K562 (cell line): ENCODE data around the gene USP17L25. TPM values are rescaled to one million over a fixed set of nuclear protein-coding genes. Genes with fewer than 3 reads are reported as not detected.
"Not testable (repeated sequence)": the region's sequence is repeated elsewhere in the genome, so short reads cannot be mapped to it uniquely, and the experiment has no call there.

Experiments
- ATAC-seq: fragments of 200-7000 bp; cut with Tn5 transposase; 3 replicates; pipeline ENCODE4 v1.9.1; 2020; ENCODE audit warnings: moderate library complexity
- BruUV-seq: library from RNA; stranded (reverse); fragments of 400-500 nt; replicated peaks from 2 replicates; lab custom pipeline; 2021; lab: Mats Ljungman, UMichigan
- CTCF ChIA-PET: fragments of 300-600 bp; formaldehyde crosslinking; extraction: SDS; loops from one replicate; lab custom pipeline; 2021; ENCODE audit warnings: low intra/inter-chr PET ratio; lab: Yijun Ruan, JAX
- POLR2A ChIA-PET: fragments of 300-600, 350-650 bp; sonication (Branson Sonifier 250); formaldehyde crosslinking; extraction: SDS; loops from one replicate; lab custom pipeline; 2021; ENCODE audit warnings: antibody characterized with exemption, inconsistent platforms; lab: Yijun Ruan, JAX
- DNase-seq, 4 experiments: peaks; one replicate each; pipeline versions ENCODE4 v3.0.0 to v3.0.0-alpha.2; 2011 to 2018; ENCODE audit warnings: low spot score in 3 of 4, mixed read lengths in 3 of 4; ENCODE audit errors: extremely low read depth in 1 of 4
- FAIRE-seq: peaks from 2 replicates; lab custom pipeline; 2011; peaks lifted over from hg19 to GRCh38; lab: Jason Lieb, UNC
- H2AFZ ChIP-seq: 2 replicates; pipeline ENCODE4 v1.6.0; 2011; ENCODE audit warnings: low read depth, low read length, control low read depth, inconsistent platforms
- H3K27ac ChIP-seq: fragments of 200-600 bp; 3 replicates; pipeline ENCODE4 v1.8.0; 2011; ENCODE audit warnings: low read depth, mild to moderate bottlenecking, control low read depth, inconsistent platforms, low read length, moderate library complexity, mixed read lengths; ENCODE audit errors: extremely low read depth
- H3K27me3 ChIP-seq, 2 experiments: fragments of 300-600 bp in 1 of 2; 2 replicates in 1 of 2; 3 replicates in 1 of 2; pipeline versions ENCODE4 v1.6.0 to v1.8.0; 2011; ENCODE audit warnings: inconsistent platforms in 2 of 2, low read length in 2 of 2, mild to moderate bottlenecking in 1 of 2, mixed read lengths in 1 of 2, moderate library complexity in 1 of 2; ENCODE audit not compliant: control insufficient read depth in 2 of 2, insufficient read depth in 2 of 2
- H3K36me3 ChIP-seq: fragments of 300-600 bp; 3 replicates; pipeline ENCODE4 v1.8.0; 2011; ENCODE audit warnings: mild to moderate bottlenecking, low read length, inconsistent platforms; ENCODE audit not compliant: control insufficient read depth, insufficient read depth
- H3K4me1 ChIP-seq, 2 experiments: fragments of 200-600 bp in 1 of 2; replicated peaks in 1 of 2; 2 replicates in 1 of 2; 3 replicates in 1 of 2; pipeline versions ENCODE4 v1.5.1 to v1.8.0; 2011; ENCODE audit warnings: inconsistent platforms in 2 of 2, low read length in 2 of 2, mild to moderate bottlenecking in 1 of 2, mixed read lengths in 1 of 2, moderate library complexity in 1 of 2; ENCODE audit not compliant: control insufficient read depth in 2 of 2, insufficient read depth in 2 of 2
- H3K4me2 ChIP-seq: 2 replicates; pipeline ENCODE4 v1.6.1; 2011; ENCODE audit warnings: low read length, control low read depth, inconsistent platforms, mixed read lengths; ENCODE audit not compliant: insufficient read depth
- H3K4me3 ChIP-seq: fragments of 200-600 bp; sonication (generic), shearing (Covaris generic); 2 replicates; pipeline ENCODE4 v1.5.1; 2016; ENCODE audit warnings: control low read depth, inconsistent platforms
- H3K79me2 ChIP-seq: fragments of 200-600 bp; 3 replicates; pipeline ENCODE4 v1.8.0; 2011; ENCODE audit warnings: low read length, inconsistent platforms; ENCODE audit not compliant: control insufficient read depth, insufficient read depth
- H3K9ac ChIP-seq, 2 experiments: 2 replicates each; pipeline versions ENCODE4 v1.6.0 to v1.6.1; 2011; ENCODE audit warnings: low read depth in 2 of 2, low read length in 2 of 2, control low read depth in 1 of 2, inconsistent platforms in 1 of 2, mild to moderate bottlenecking in 1 of 2, mixed read lengths in 1 of 2; ENCODE audit not compliant: insufficient read depth in 1 of 2
- H3K9me1 ChIP-seq: one replicate; pipeline ENCODE4 v1.6.0; 2011; ENCODE audit warnings: inconsistent platforms, mild to moderate bottlenecking, low read length, moderate library complexity; ENCODE audit not compliant: control insufficient read depth, insufficient read depth
- H3K9me3 ChIP-seq: replicated peaks from 2 replicates; pipeline ENCODE4 v1.5.1; 2011; ENCODE audit warnings: low read depth, low read length, inconsistent platforms; ENCODE audit not compliant: control insufficient read depth, insufficient read depth
- H4K20me1 ChIP-seq: replicated peaks from 2 replicates; pipeline ENCODE4 v1.6.1; 2011; ENCODE audit warnings: low read length, inconsistent platforms, mixed read lengths; ENCODE audit not compliant: control insufficient read depth, insufficient read depth
- WGBS: fragments of 100-300 bp; shearing (Covaris generic); methylation state at CpG from one replicate; pipeline ENCODE4 v1.1.6; 2016; ENCODE audit warnings: low coverage, mixed read lengths; ENCODE audit not compliant: insufficient coverage; ENCODE audit errors: missing lambda C conversion rate; 5-methylcytosine and 5-hydroxymethylcytosine counted together
- in situ Hi-C: fragments of 300-500 bp; cut with MboI; formaldehyde crosslinking; loops from 4 replicates; pipeline ENCODE4 v1.15.0; 2018; ENCODE audit warnings: inconsistent platforms, mixed read lengths
- intact Hi-C: fragments of 100-400 bp; cut with micrococcal nuclease; formaldehyde crosslinking; loops from 2 replicates; pipeline ENCODE4 v1.14.2; 2022
- polyA plus RNA-seq, 8 experiments: library from polyadenylated mRNA; depleted of rRNA in 4 of 8; stranded (reverse) in 5 of 8; unstranded in 3 of 8; fragments of >200 nt; fragmentation: Nextera tagmentation in 2 of 8; fragmentation: Illumina TruSeq in 1 of 8; extraction: Ambion mirVana in 2 of 8; extraction: Trizol in 1 of 8; gene quantifications; 2 replicates each; pipeline versions ENCODE4 v1.2.1 to v1.2.3, GENCODE V29; 2011 to 2014; ENCODE audit warnings: inconsistent platforms in 1 of 8, missing spikeins in 1 of 8
- total RNA-seq, 7 experiments: library from RNA; depleted of rRNA in 6 of 7; stranded (reverse); fragments of >200 nt in 6 of 7; fragmentation: Illumina TruSeq in 2 of 7; extraction: Trizol in 2 of 7; gene quantifications; 2 replicates each; pipeline versions ENCODE4 v1.2.1 to v1.2.3, GENCODE V29; 2011 to 2021; ENCODE audit warnings: low replicate concordance in 1 of 7

USP17L25 gene
- total and polyA plus RNA-seq, 9 of the 15 experiments (the other 6 are each of a cell fraction or from before 2014, with no cell fraction given): not detected

DNA sequence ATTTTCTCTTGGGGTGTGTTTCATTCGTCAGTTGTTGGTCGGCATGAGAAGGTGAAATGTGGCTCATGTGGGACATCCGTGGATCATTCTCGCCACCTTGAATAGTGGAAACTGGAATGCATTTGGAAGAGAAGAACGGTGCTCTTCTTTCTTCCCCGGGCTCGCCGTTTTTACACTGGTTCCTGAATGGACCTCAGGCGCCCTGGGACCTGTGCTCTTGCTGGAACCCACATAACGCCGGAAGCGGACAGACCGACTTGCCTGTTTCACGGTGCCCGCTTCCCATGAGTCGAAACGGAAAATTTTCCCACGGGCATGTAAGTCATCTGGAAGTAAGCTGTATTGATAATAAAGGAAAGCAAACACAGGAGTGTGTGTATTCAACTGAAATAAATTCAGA lies 21.2 kb downstream of the USP17L25 start:
- in situ Hi-C loops, H3K36me3 ChIP-seq, H3K9ac ChIP-seq, H3K27me3 ChIP-seq, POLR2A ChIA-PET, H3K4me2 ChIP-seq, H2AFZ ChIP-seq, H3K4me1 ChIP-seq, CTCF ChIA-PET, H3K79me2 ChIP-seq, DNase-seq, H3K27ac ChIP-seq, H3K9me1 ChIP-seq, H3K4me3 ChIP-seq, intact Hi-C loops, H4K20me1 ChIP-seq, ATAC-seq, BruUV-seq, H3K9me3 ChIP-seq, FAIRE-seq: not testable (repeated sequence)
- no CpG with 5 or more reads among the region's 18 CpGs for WGBS

DNA sequence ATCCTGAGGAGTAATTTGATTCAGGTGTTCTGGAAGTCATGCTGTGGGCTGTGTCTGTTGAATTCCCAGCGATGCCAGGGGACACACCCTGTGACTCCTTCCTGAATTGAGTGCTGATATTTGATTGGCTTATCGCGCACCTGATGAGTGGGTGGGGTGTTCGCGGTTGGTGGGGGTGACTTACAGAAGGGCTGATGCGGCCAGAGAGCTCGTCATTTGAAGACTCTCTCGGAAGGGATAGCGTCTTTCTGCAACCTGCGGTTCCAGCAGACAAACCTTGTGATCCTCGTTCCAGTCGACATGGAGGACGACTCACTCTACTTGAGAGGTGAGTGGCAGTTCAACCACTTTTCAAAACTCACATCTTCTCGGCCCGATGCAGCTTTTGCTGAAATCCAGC lies 23.6 kb downstream of the USP17L25 start, which contains the start of gene USP17L29:
Gene USP17L29, plus strand, starts transcription at position 301 of the 400 bp plus-strand sequence. Its CDS starts 0 bp downstream, at position 301.
- FAIRE-seq, H3K27ac ChIP-seq, ATAC-seq, in situ Hi-C loops, BruUV-seq, H3K9me1 ChIP-seq, H3K27me3 ChIP-seq, H3K4me3 ChIP-seq, H3K79me2 ChIP-seq, CTCF ChIA-PET, H3K9me3 ChIP-seq, intact Hi-C loops, H4K20me1 ChIP-seq, DNase-seq, H3K4me2 ChIP-seq, H3K9ac ChIP-seq, H2AFZ ChIP-seq, POLR2A ChIA-PET, H3K36me3 ChIP-seq, H3K4me1 ChIP-seq: not testable (repeated sequence)
- no CpG with 5 or more reads among the region's 15 CpGs for WGBS

DNA sequence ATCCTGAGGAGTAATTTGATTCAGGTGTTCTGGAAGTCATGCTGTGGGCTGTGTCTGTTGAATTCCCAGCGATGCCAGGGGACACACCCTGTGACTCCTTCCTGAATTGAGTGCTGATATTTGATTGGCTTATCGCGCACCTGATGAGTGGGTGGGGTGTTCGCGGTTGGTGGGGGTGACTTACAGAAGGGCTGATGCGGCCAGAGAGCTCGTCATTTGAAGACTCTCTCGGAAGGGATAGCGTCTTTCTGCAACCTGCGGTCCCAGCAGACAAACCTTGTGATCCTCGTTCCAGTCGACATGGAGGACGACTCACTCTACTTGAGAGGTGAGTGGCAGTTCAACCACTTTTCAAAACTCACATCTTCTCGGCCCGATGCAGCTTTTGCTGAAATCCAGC lies 33.1 kb downstream of the USP17L25 start, which contains the start of gene USP17L30:
Gene USP17L30, plus strand, starts transcription at position 301 of the 400 bp plus-strand sequence. Its CDS starts 0 bp downstream, at position 301.
- H3K9me1 ChIP-seq, H3K79me2 ChIP-seq, DNase-seq, CTCF ChIA-PET, in situ Hi-C loops, POLR2A ChIA-PET, FAIRE-seq, H3K27ac ChIP-seq, ATAC-seq, H3K9me3 ChIP-seq, H3K36me3 ChIP-seq, H4K20me1 ChIP-seq, intact Hi-C loops, BruUV-seq, H3K9ac ChIP-seq, H3K4me2 ChIP-seq, H3K4me1 ChIP-seq, H3K27me3 ChIP-seq, H3K4me3 ChIP-seq, H2AFZ ChIP-seq: not testable (repeated sequence)
- no CpG with 5 or more reads among the region's 15 CpGs for WGBS

DNA sequence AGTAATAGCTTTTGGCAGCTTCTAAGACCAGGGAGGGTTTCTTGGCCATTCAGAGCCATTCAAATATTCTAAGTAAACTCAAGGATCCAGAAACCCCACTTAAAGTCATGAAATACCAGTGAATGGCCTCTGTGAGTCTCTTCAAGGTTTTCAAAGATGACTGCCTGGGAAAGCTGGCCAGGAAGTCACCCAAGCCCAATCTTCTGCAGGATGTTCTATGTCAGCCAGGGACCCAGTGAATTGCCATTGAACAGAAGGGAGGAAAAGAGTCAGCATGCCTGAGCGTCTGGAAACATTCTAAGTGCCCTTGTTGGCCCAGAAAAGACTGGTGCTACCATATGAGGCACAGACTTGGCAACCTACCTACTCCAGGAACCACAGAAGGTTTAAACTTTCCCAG lies 50.2 kb downstream of the USP17L25 start:
- H3K9ac ChIP-seq, H3K79me2 ChIP-seq, FAIRE-seq, BruUV-seq, POLR2A ChIA-PET, H3K4me1 ChIP-seq, DNase-seq, H4K20me1 ChIP-seq, H2AFZ ChIP-seq, H3K9me3 ChIP-seq, H3K36me3 ChIP-seq, ATAC-seq, H3K27me3 ChIP-seq, H3K9me1 ChIP-seq, CTCF ChIA-PET, H3K27ac ChIP-seq, H3K4me3 ChIP-seq, intact Hi-C loops, H3K4me2 ChIP-seq: not testable (repeated sequence)
- WGBS: 0% methylated on average over 1 of the region's 1 CpG
- in situ Hi-C loops: loop anchor here (10.0 kb wide), 2 partner anchors 55 to 135 kb away; partner anchors contain the start of genes USP17L17, USP17L18, USP17L24 and USP17L25
